Fibroblast of gingiva (primary cell): Measurements from ENCODE around the gene SAP30BP.
"Not testable (repeated sequence)": the region's sequence is repeated elsewhere in the genome, so short reads cannot be mapped to it uniquely, and the experiment has no call there.

Experiments
- DNase-seq: peaks from one replicate; pipeline ENCODE4 v3.0.0-alpha.2; 2011; ENCODE audit warnings: low read depth

Gene SAP30BP

GRCh38 chr17:75633486-75634375, 33.4 kb upstream of the SAP30BP start:
- peak; percentile 90 for DNase-seq

- no peak for DNase-seq
Observed at GRCh38 chr17:75634376-75634740, 32.8 kb upstream of the SAP30BP start.

GRCh38 chr17:75634754-75635609, 32.2 kb upstream of the SAP30BP start:
- no peak for DNase-seq

GRCh38 chr17:75635610-75636202, 31.4 kb upstream of the SAP30BP start:
- no peak for DNase-seq

GRCh38 chr17:75636381-75637142, 30.6 kb upstream of the SAP30BP start:
- DNase-seq = no peak

- no peak for DNase-seq
Observed at GRCh38 chr17:75637143-75637538, 30.0 kb upstream of the SAP30BP start.

GRCh38 chr17:75637551-75637950, 29.6 kb upstream of the SAP30BP start:
- no peak for DNase-seq

GRCh38 chr17:75638039-75638438, 29.1 kb upstream of the SAP30BP start:
- not testable (repeated sequence) for DNase-seq

GRCh38 chr17:75638893-75639292, 28.2 kb upstream of the SAP30BP start:
- DNase-seq = no peak

- DNase-seq = no peak
Observed at GRCh38 chr17:75639327-75639726, 27.8 kb upstream of the SAP30BP start.

- no peak for DNase-seq
Observed at GRCh38 chr17:75639771-75640555, 27.2 kb upstream of the SAP30BP start.

- DNase-seq = no peak
Observed at GRCh38 chr17:75640556-75641119, 26.5 kb upstream of the SAP30BP start.

- DNase-seq = no peak
Observed at GRCh38 chr17:75641343-75641742, 25.8 kb upstream of the SAP30BP start.

- DNase-seq = no peak
Observed at GRCh38 chr17:75642182-75642783, 24.9 kb upstream of the SAP30BP start.

- no peak for DNase-seq
Observed at GRCh38 chr17:75642784-75643642, 24.1 kb upstream of the SAP30BP start.

GRCh38 chr17:75643643-75644017, 23.5 kb upstream of the SAP30BP start:
- DNase-seq = no peak

- no peak for DNase-seq
Observed at GRCh38 chr17:75645501-75645888, 21.6 kb upstream of the SAP30BP start.

GRCh38 chr17:75645889-75646637, 21.1 kb upstream of the SAP30BP start:
- no peak for DNase-seq

GRCh38 chr17:75646638-75646992, 20.5 kb upstream of the SAP30BP start:
- no peak for DNase-seq
